A549 (cell line): Measurements from ENCODE around the gene BGN. TPM values are rescaled to one million over a fixed set of nuclear protein-coding genes. Genes with fewer than 3 reads are reported as not detected.
A peak's percentile ranks its signal among the peaks of the same experiment; 100 is the strongest.

Experiments used
- ATAC-seq, 2 experiments: fragments of 200-7000 bp in 1 of 2; fragments of >200 bp in 1 of 2; cut with Nextera tagmentation in 1 of 2; cut with Tn5 transposase in 1 of 2; 3 replicates each; pipeline versions ENCODE4 v1.8.0 to v1.9.1; 2018 to 2020; ENCODE audit warnings: mild to moderate bottlenecking in 1 of 2, moderate library complexity in 1 of 2
- CTCF ChIA-PET: fragments of 300-600 bp; sonication (Branson Sonifier 250); formaldehyde crosslinking; extraction: SDS; loops from one replicate; lab custom pipeline; 2021; ENCODE audit warnings: antibody characterized with exemption, inconsistent platforms; lab: Yijun Ruan, JAX
- POLR2A ChIA-PET: fragments of 350-600 bp; formaldehyde crosslinking; extraction: SDS; loops from one replicate; lab custom pipeline; 2021; ENCODE audit warnings: antibody characterized with exemption, inconsistent platforms; lab: Yijun Ruan, JAX
- DNase-seq, 2 experiments: peaks; one replicate each; pipeline versions ENCODE4 v3.0.0 to v3.0.0-alpha.2; 2011 to 2016; ENCODE audit warnings: low read depth in 1 of 2, low spot score in 1 of 2
- FAIRE-seq: peaks from 2 replicates; lab custom pipeline; 2011; peaks lifted over from hg19 to GRCh38; lab: Jason Lieb, UNC
- H3K27ac ChIP-seq, 2 experiments: fragments of >200 bp; sonication (Bioruptor Twin); formaldehyde crosslinking; 3 replicates each; pipeline ENCODE4 v1.5.1; 2016 to 2017
- H3K4me1 ChIP-seq: fragments of >200 bp; sonication (Bioruptor Twin); formaldehyde crosslinking; 3 replicates; pipeline ENCODE4 v1.6.1; 2016
- H3K4me2 ChIP-seq: fragments of >200 bp; sonication (Bioruptor Twin); formaldehyde crosslinking; 3 replicates; pipeline ENCODE4 v1.6.1; 2016
- H3K4me3 ChIP-seq: fragments of >200 bp; sonication (Bioruptor Twin); formaldehyde crosslinking; 3 replicates; pipeline ENCODE4 v1.5.1; 2016
- H3K9me3 ChIP-seq: fragments of >200 bp; sonication (Bioruptor Twin); formaldehyde crosslinking; 3 replicates; pipeline ENCODE4 v1.6.1; 2016
- ATOH8 ChIP-seq: fragments of 250-450 bp; sonication (Bioruptor Pico); IDR thresholded peaks from 2 replicates; pipeline ENCODE4 v1.5.0; 2020; ENCODE audit warnings: low read depth, mild to moderate bottlenecking, moderate library complexity
- CBX8 ChIP-seq: fragments of 200-600 bp; sonication (generic); IDR thresholded peaks from 2 replicates; pipeline ENCODE4 v1.6.1; 2016
- EHF ChIP-seq: fragments of 250-450 bp; sonication (Bioruptor Pico); IDR thresholded peaks from 2 replicates; pipeline ENCODE4 v1.5.0; 2020; ENCODE audit warnings: mild to moderate bottlenecking
- ESRRA ChIP-seq: fragments of 150-350 bp; IDR thresholded peaks from 2 replicates; pipeline ENCODE4 v1.6.1; 2014; ENCODE audit warnings: mild to moderate bottlenecking, low read length, borderline replicate concordance
- FOSB ChIP-seq: fragments of 250-450 bp; sonication (Bioruptor Pico); IDR thresholded peaks from 2 replicates; pipeline ENCODE4 v1.5.0; 2020; ENCODE audit warnings: mild to moderate bottlenecking, moderate library complexity
- FOXS1 ChIP-seq: fragments of 250-450 bp; sonication (Bioruptor Pico); IDR thresholded peaks from 2 replicates; pipeline ENCODE4 v1.5.0; 2020; ENCODE audit warnings: mild to moderate bottlenecking, moderate library complexity
- HES2 ChIP-seq: fragments of >200 bp; sonication (Bioruptor Twin); formaldehyde crosslinking; IDR thresholded peaks from 2 replicates; pipeline ENCODE4 v1.6.1; 2016
- HOXA7 ChIP-seq: fragments of 250-450 bp; sonication (Bioruptor Pico); IDR thresholded peaks from 2 replicates; pipeline ENCODE4 v1.5.0; 2020; ENCODE audit warnings: mild to moderate bottlenecking, moderate library complexity
- MAFK ChIP-seq: fragments of 450-650 bp; IDR thresholded peaks from 2 replicates; pipeline ENCODE4 v1.6.1; 2014; ENCODE audit not compliant: partially characterized antibody
- NFE2L2 ChIP-seq: fragments of 150-350 bp; conservative IDR thresholded peaks from 2 replicates; pipeline ENCODE4 v1.6.1; 2014; ENCODE audit warnings: low read length
- PHF8 ChIP-seq: fragments of 200-600 bp; sonication (generic); IDR thresholded peaks from 2 replicates; pipeline ENCODE4 v1.6.1; 2016; ENCODE audit warnings: low read depth, mild to moderate bottlenecking, antibody characterized with exemption, moderate library complexity, borderline replicate concordance
- RARB ChIP-seq: fragments of 250-450 bp; sonication (Bioruptor Pico); IDR thresholded peaks from 2 replicates; pipeline ENCODE4 v1.8.0; 2021; ENCODE audit warnings: mild to moderate bottlenecking, moderate library complexity
- SMC3 ChIP-seq: fragments of >200 bp; sonication (Bioruptor Twin); formaldehyde crosslinking; IDR thresholded peaks from 3 replicates; pipeline ENCODE4 v1.6.1; 2018; ENCODE audit warnings: inconsistent platforms
- SREBF2 ChIP-seq: fragments of 450-650 bp; IDR thresholded peaks from 2 replicates; pipeline ENCODE4 v1.6.1; 2014; ENCODE audit warnings: mild to moderate bottlenecking, moderate library complexity
- ZC3H11A ChIP-seq: fragments of 450-650 bp; IDR thresholded peaks from 2 replicates; pipeline ENCODE4 v1.6.1; 2014; ENCODE audit warnings: antibody characterized with exemption, mild to moderate bottlenecking
- ZFP36 ChIP-seq: fragments of 450-650 bp; IDR thresholded peaks from 2 replicates; pipeline ENCODE4 v1.6.1; 2014; ENCODE audit warnings: borderline replicate concordance; ENCODE audit not compliant: partially characterized antibody
- WGBS: methylation state at CpG from one replicate; pipeline ENCODE4 v1.1.6; 2017; ENCODE audit errors: missing lambda C conversion rate; 5-methylcytosine and 5-hydroxymethylcytosine counted together
- polyA plus RNA-seq, 4 experiments: library from polyadenylated mRNA; depleted of rRNA in 3 of 4; stranded (reverse); fragments of >200 nt; fragmentation: RNase III in 1 of 4; extraction: RNeasy Plus Mini Kit Qiagen cat#74134 plus additional on column Dnase treatment in 1 of 4; gene quantifications; 2 replicates in 3 of 4; 3 replicates in 1 of 4; pipeline ENCODE4 v1.2.3, GENCODE V29; 2011 to 2017

Gene BGN
- polyA plus RNA-seq, 2 of the 4 experiments (the other 2 are of a cell fraction), result 0.04 TPM; not detected in 1

- Histone ChIP-seq H3K9me3 (no peaks in the 10 kb centered on the region), H3K4me1 (no peaks in the 10 kb centered on the region), H3K4me3 (no peak overlapping the region), H3K27ac (no peak overlapping the region), H3K4me2 (no peak overlapping the region)
- 40% methylated on average over 2 of the region's 11 CpGs for WGBS
- TF ChIP-seq ZFP36, result no peak
- ATAC-seq (no peak), DNase-seq (no peak), FAIRE-seq (no peak)
- ChIA-PET CTCF (interaction anchor here (1.0 to 11.1 kb wide), 2 partner anchors 30 to 445 kb away, joined by 3 to 130 read pairs; no protein-coding TSS in a partner anchor), POLR2A (no interaction called here)
These were observed 17.4 kb upstream of the BGN start for GRCh38 chrX:153477364-153477857.

- TF ChIP-seq PHF8 (no peak), RARB (CRISPR knock-in tag) (no peak), CBX8 (no peak)
- FAIRE-seq, result no peak
- Histone ChIP-seq H3K4me2 (no peak overlapping the region), H3K4me3 (no peak overlapping the region), H3K9me3 (no peaks in the 10 kb centered on the region), H3K4me1 (no peaks in the 10 kb centered on the region), H3K27ac (no peak overlapping the region)
- no peak for DNase-seq
- CTCF ChIA-PET, result interaction anchor here (11.1 kb wide), 1 partner anchor 30 kb away, joined by 130 read pairs; no protein-coding TSS in a partner anchor
- no peak for ATAC-seq
- POLR2A ChIA-PET, result no interaction called here
- 41% methylated on average over 3 of the region's 9 CpGs for WGBS
These were observed 16.9 kb upstream of the BGN start for GRCh38 chrX:153477901-153478300.

- ChIA-PET CTCF (interaction anchor here (1.4 kb wide), 1 partner anchor 30 kb away, joined by 3 read pairs; no protein-coding TSS in a partner anchor), POLR2A (no interaction called here)
- Histone ChIP-seq H3K4me3 (no peak overlapping the region), H3K4me2 (no peak overlapping the region), H3K4me1 (no peaks in the 10 kb centered on the region), H3K27ac (no peak overlapping the region), H3K9me3 (no peaks in the 10 kb centered on the region)
- TF ChIP-seq ATOH8 (no peak), MAFK (no peak), ZC3H11A (no peak)
- WGBS, result 80% methylated on average over 2 of the region's 16 CpGs
- ATAC-seq, result no peak
- FAIRE-seq, result no peak
- no peak for DNase-seq
These were observed 16.0 kb upstream of the BGN start for GRCh38 chrX:153478746-153479145.

- TF ChIP-seq PHF8 (no peak), FOXS1 (CRISPR knock-in tag) (no peak), ESRRA (no peak), EHF (CRISPR knock-in tag) (no peak), HOXA7 (CRISPR knock-in tag) (no peak), SREBF2 (no peak), HES2 (no peak), ZFP36 (no peak)
- 100% methylated on average over 3 of the region's 13 CpGs for WGBS
- Histone ChIP-seq H3K27ac (no peak overlapping the region), H3K4me1 (no peaks in the 10 kb centered on the region), H3K4me2 (no peak overlapping the region), H3K9me3 (no peaks in the 10 kb centered on the region), H3K4me3 (no peak overlapping the region)
- ATAC-seq (no peak), DNase-seq (no peak), FAIRE-seq (no peak)
- ChIA-PET CTCF (interaction anchor here (0.8 to 2.9 kb wide), 5 partner anchors 10 to 34 kb away, joined by 3 to 11 read pairs (median 9); partner anchors contain the start of gene HAUS7), POLR2A (no interaction called here)
These were observed 13.7 kb upstream of the BGN start for GRCh38 chrX:153481043-153481442.

- ATAC-seq, result peak in 1 of 2 experiments; percentile 20; a peak in 3 of 6 replicates
- WGBS, result 100% methylated on average over 2 of the region's 23 CpGs
These were observed 12.3 kb upstream of the BGN start for GRCh38 chrX:153482376-153483015.

More at GRCh38 chrX:153482376-153483015, 12.3 kb upstream of the BGN start:
- H3K4me1 ChIP-seq, result no peaks in the 10 kb centered on the region
- no peak for DNase-seq
- TF ChIP-seq SMC3 (no peak), NFE2L2 (no peak), FOSB (no peak)
- H3K9me3 ChIP-seq, result no peaks in the 10 kb centered on the region
- FAIRE-seq, result no peak
- H3K4me2 ChIP-seq, result no peak overlapping the region
- H3K27ac ChIP-seq, result no peak overlapping the region
- ChIA-PET POLR2A (no interaction called here), CTCF (interaction anchor here (2.1 to 3.5 kb wide), 3 partner anchors 12 to 24 kb away, joined by 7 to 16 read pairs (median 11); partner anchors contain the start of gene HAUS7)
- H3K4me3 ChIP-seq, result no peak overlapping the region
